Esophagus muscularis mucosa (tissue), 4 donors: ENCODE measurements around the gene SIPA1L3. TPM values are rescaled to one million over a fixed set of nuclear protein-coding genes. Genes with fewer than 3 reads are reported as not detected.

Source experiments
- DNase-seq: peaks from one replicate; pipeline ENCODE4 v3.0.0-alpha.2; 2017; ENCODE audit errors: extremely low spot score
- H3K27ac ChIP-seq, 4 donors: fragments of 200-600 bp; sonication (generic); replicated peaks in 1 of 4; 1 replicate in 3 of 4; 2 replicates in 1 of 4; pipeline ENCODE4 v1.5.1; 2016 to 2019; ENCODE audit warnings: mild to moderate bottlenecking in 1 of 4
- H3K27me3 ChIP-seq, 4 donors: fragments of 200-600 bp; sonication (generic); one replicate each; pipeline versions ENCODE4 v1.5.1 to v1.6.0; 2016 to 2019
- H3K36me3 ChIP-seq, 4 donors: fragments of 200-600 bp; sonication (generic); one replicate each; pipeline ENCODE4 v1.5.1; 2016 to 2019
- H3K4me1 ChIP-seq, 4 donors: fragments of 200-600 bp; sonication (generic); one replicate each; pipeline ENCODE4 v1.5.1; 2016 to 2019
- H3K4me3 ChIP-seq, 4 donors: fragments of 200-600 bp; sonication (generic); 1 replicate in 2 of 4; 2 replicates in 2 of 4; pipeline ENCODE4 v1.5.1; 2016 to 2019; ENCODE audit warnings: mild to moderate bottlenecking in 4 of 4, moderate library complexity in 1 of 4
- H3K9me3 ChIP-seq, 4 donors: fragments of 200-600 bp; sonication (generic); 1 replicate in 3 of 4; 2 replicates in 1 of 4; pipeline ENCODE4 v1.5.1; 2016 to 2019
- EP300 ChIP-seq: sonication (generic); formaldehyde crosslinking; IDR thresholded peaks from one replicate; pipeline ENCODE4 v1.6.1; 2017; ENCODE audit warnings: antibody characterized with exemption
- POLR2A ChIP-seq: fragments of 450-650 bp; IDR thresholded peaks from one replicate; pipeline ENCODE4 v1.6.1; 2017; ENCODE audit warnings: antibody characterized with exemption, moderate library complexity, mild to moderate bottlenecking, low read depth
- POLR2AphosphoS5 ChIP-seq, 2 donors: sonication (generic); formaldehyde crosslinking; IDR thresholded peaks; one replicate each; pipeline ENCODE4 v1.6.1; 2017; ENCODE audit warnings: antibody characterized with exemption in 2 of 2
- WGBS: methylation state at CpG from one replicate; pipeline ENCODE4 v1.1.5; 2018; 5-methylcytosine and 5-hydroxymethylcytosine counted together
- intact Hi-C: fragments of 100-400 bp; cut with DNase I; formaldehyde crosslinking; loops from one replicate; pipeline ENCODE4 v1.15.1; 2023
- total RNA-seq, 4 donors: library from RNA; depleted of rRNA; stranded (reverse); fragments of >200 nt; gene quantifications; one replicate each; pipeline versions ENCODE4 v1.1.0 to v1.2.1, GENCODE V29; 2016
- TF ChIP-seq, protein P1 (sequence below), 3 experiments: fragments of 200-600 bp in 2 of 3; fragments of 450-650 bp in 1 of 3; sonication (generic) in 2 of 3; IDR thresholded peaks; one replicate each; pipeline ENCODE4 v1.5.1; 2017 to 2019; ENCODE audit warnings: antibody characterized with exemption in 3 of 3, mild to moderate bottlenecking in 2 of 3, moderate library complexity in 1 of 3

Gene SIPA1L3
- total RNA-seq, 4 donors from 2014 or later, result 10.4 to 17.9 (median 13.2) TPM

GRCh38 chr19:38135150-38135998, 228.4 kb downstream of the SIPA1L3 start:
- intact Hi-C loops, result no loop called here
- no peaks in the 10 kb centered on the region for H3K27me3 ChIP-seq
- H3K4me3 ChIP-seq, result no peak overlapping the region
- DNase-seq, result no peak
- H3K9me3 ChIP-seq, result no peaks in the 10 kb centered on the region
- no peaks in the 10 kb centered on the region for H3K4me1 ChIP-seq
- no peak overlapping the region for H3K27ac ChIP-seq
- TF ChIP-seq, protein P1, sequence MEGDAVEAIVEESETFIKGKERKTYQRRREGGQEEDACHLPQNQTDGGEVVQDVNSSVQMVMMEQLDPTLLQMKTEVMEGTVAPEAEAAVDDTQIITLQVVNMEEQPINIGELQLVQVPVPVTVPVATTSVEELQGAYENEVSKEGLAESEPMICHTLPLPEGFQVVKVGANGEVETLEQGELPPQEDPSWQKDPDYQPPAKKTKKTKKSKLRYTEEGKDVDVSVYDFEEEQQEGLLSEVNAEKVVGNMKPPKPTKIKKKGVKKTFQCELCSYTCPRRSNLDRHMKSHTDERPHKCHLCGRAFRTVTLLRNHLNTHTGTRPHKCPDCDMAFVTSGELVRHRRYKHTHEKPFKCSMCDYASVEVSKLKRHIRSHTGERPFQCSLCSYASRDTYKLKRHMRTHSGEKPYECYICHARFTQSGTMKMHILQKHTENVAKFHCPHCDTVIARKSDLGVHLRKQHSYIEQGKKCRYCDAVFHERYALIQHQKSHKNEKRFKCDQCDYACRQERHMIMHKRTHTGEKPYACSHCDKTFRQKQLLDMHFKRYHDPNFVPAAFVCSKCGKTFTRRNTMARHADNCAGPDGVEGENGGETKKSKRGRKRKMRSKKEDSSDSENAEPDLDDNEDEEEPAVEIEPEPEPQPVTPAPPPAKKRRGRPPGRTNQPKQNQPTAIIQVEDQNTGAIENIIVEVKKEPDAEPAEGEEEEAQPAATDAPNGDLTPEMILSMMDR (IDR thresholded peaks at IDR 0.05), result no peak
- TF ChIP-seq POLR2A, result no peak
- no peak for TF ChIP-seq EP300
- TF ChIP-seq POLR2AphosphoS5 (IDR thresholded peaks at IDR 0.05), result no peak
- H3K36me3 ChIP-seq, result peaks cover 0 to 25% (median 7%) of the 10 kb centered on the region in 4 donors
- 81% methylated on average over 13 of the region's 21 CpGs for WGBS

- intact Hi-C loops, result no loop called here
- no peaks in the 10 kb centered on the region for H3K4me1 ChIP-seq
- no peak overlapping the region for H3K4me3 ChIP-seq
- TF ChIP-seq, protein P1 (IDR thresholded peaks at IDR 0.05), result no peak
- TF ChIP-seq POLR2A (no peak), POLR2AphosphoS5 (IDR thresholded peaks at IDR 0.05) (no peak), EP300 (no peak)
- no peaks in the 10 kb centered on the region for H3K27me3 ChIP-seq
- H3K27ac ChIP-seq, result no peak overlapping the region
- DNase-seq, result no peak
- H3K36me3 ChIP-seq, result peaks cover 0 to 20% (median 6%) of the 10 kb centered on the region in 4 donors
- H3K9me3 ChIP-seq, result no peaks in the 10 kb centered on the region
- 70% methylated on average over 5 of the region's 6 CpGs for WGBS
Measured at GRCh38 chr19:38139122-38139521, 232.1 kb downstream of the SIPA1L3 start.

DNA sequence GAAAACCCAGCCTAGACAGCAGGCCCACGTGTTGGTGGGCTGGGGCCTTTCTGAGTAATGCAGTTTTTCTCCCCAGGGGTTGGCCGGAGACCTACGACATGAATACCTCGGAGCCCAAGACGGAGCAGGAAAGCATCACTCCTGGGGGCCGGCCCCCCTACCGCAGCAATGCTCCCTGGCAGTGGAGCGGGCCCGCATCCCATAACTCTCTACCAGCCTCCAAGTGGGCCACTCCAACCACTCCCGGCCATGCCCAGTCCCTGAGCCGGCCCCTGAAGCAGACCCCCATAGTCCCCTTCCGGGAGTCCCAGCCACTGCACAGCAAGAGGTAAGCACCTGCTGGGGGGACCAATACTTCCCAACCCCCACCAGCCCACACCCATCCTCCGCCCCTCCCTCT, 234.1 kb downstream of the SIPA1L3 start:
- no peaks in the 10 kb centered on the region for H3K4me1 ChIP-seq
- H3K36me3 ChIP-seq, result peaks cover 0 to 29% (median 9%) of the 10 kb centered on the region in 4 donors
- H3K27ac ChIP-seq, result no peak overlapping the region
- H3K27me3 ChIP-seq, result no peaks in the 10 kb centered on the region
- TF ChIP-seq EP300, result no peak
- 95% methylated on average over 13 of the region's 13 CpGs for WGBS
- H3K4me3 ChIP-seq, result no peak overlapping the region
- intact Hi-C loops, result no loop called here
- no peak for DNase-seq
- H3K9me3 ChIP-seq, result no peaks in the 10 kb centered on the region

DNA sequence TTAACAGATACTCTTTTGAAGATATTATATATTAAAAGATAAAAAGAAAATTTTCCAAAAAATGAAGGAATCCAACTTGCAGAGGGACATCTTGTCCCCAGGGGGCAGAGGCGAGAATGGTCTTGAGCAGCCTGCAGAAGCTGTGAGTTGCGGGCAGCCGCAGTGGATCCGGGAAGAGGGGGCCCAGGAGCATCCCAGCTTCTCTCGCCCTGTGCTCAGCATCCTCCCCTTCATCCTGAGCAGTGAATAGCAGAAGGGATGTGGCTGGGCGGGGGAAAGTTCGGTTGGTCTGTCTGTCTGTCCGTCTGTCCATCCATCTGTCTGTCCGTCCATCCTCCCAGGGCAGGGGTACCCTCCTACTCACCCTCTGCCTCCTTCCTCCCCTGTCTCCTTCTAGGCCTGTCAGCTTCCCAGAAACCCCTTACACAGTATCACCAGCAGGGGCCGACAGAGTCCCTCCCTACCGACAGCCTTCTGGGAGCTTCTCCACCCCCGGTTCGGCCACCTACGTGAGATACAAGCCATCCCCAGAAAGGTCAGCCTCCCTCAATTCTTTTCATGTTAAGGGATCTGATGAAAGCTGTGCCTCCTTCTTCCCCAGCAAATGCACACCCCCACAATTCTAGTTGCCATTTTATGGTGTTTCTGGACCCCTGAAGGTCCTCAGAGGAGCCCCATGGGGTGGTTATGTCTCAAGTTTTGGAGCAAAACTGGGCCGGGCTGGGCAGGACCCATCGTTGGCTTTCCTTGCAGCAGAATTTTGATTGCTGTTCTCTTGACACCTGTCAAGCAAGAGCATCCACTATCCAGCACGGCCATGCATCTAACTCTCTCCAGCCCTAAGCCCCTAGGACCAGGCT, 235.4 kb downstream of the SIPA1L3 start:
- no peaks in the 10 kb centered on the region for H3K4me1 ChIP-seq
- 56% methylated on average over 15 of the region's 17 CpGs for WGBS
- intact Hi-C loops, result no loop called here
- H3K27ac ChIP-seq, result no peak overlapping the region
- H3K4me3 ChIP-seq, result no peak overlapping the region
- no peak for TF ChIP-seq EP300
- TF ChIP-seq, protein P1 (IDR thresholded peaks at IDR 0.05), result peak; percentile 47 to 63 (median 51)
- no peaks in the 10 kb centered on the region for H3K9me3 ChIP-seq
- no peaks in the 10 kb centered on the region for H3K27me3 ChIP-seq
- DNase-seq, result no peak
- peaks cover 0 to 29% (median 9%) of the 10 kb centered on the region in 4 donors for H3K36me3 ChIP-seq

GRCh38 chr19:38143847-38144246, 236.8 kb downstream of the SIPA1L3 start:
- Histone ChIP-seq H3K4me3 (no peak overlapping the region), H3K9me3 (no peaks in the 10 kb centered on the region), H3K4me1 (no peaks in the 10 kb centered on the region), H3K27me3 (no peaks in the 10 kb centered on the region), H3K36me3 (peaks cover 0 to 27% (median 9%) of the 10 kb centered on the region in 4 donors), H3K27ac (no peak overlapping the region)
- TF ChIP-seq, protein P1 (IDR thresholded peaks at IDR 0.05), result no peak
- TF ChIP-seq POLR2A (no peak), EP300 (no peak), POLR2AphosphoS5 (IDR thresholded peaks at IDR 0.05) (no peak)
- no peak for DNase-seq
- WGBS, result 85% methylated on average over 5 of the region's 5 CpGs
- intact Hi-C loops, result no loop called here
